ENCODE results near the gene CYP2J2. TPM values are rescaled to one million over a fixed set of nuclear protein-coding genes. Genes with fewer than 3 reads are reported as not detected.

CYP2J2 gene
- total RNA-seq, 2 donors from 2014 or later = 2.3 to 4.9 TPM

- DNase-seq (no peak), ATAC-seq (no peak)
- intact Hi-C loops (cut with DNase I) = no loop called here
- H3K4me1 ChIP-seq = no peaks in the 10 kb centered on the region
- no peaks in the 10 kb centered on the region for H3K36me3 ChIP-seq (replicated peaks in 1 of 2; ENCODE audit: insufficient read depth in 1 of 2, low read depth in 2 of 2)
- TF ChIP-seq POLR2A (IDR thresholded peaks at IDR 0.05) (no peak), CTCF (IDR thresholded peaks at IDR 0.05) (no peak)
- WGBS, 2 donors = 57 to 70% methylated on average over 2 of the region's 2 CpGs
- H3K27me3 ChIP-seq = no peaks in the 10 kb centered on the region
- H3K4me3 ChIP-seq = no peak overlapping the region
- H3K9me3 ChIP-seq = peaks cover 0 to under 1% (median 0%) of the 10 kb centered on the region in 3 donors
- H3K27ac ChIP-seq = no peak overlapping the region
These were observed 18.5 kb downstream of the CYP2J2 start for GRCh38 chr1:59908084-59908483.

GRCh38 chr1:59906931-59907330 is 19.6 kb downstream of the CYP2J2 start:
- intact Hi-C loops (cut with DNase I) = no loop called here
- no peaks in the 10 kb centered on the region for H3K36me3 ChIP-seq (replicated peaks in 1 of 2; ENCODE audit: insufficient read depth in 1 of 2, low read depth in 2 of 2)
- no peak for TF ChIP-seq CTCF (IDR thresholded peaks at IDR 0.05)
- TF ChIP-seq POLR2A (IDR thresholded peaks at IDR 0.05) = no peak
- no peak overlapping the region for H3K27ac ChIP-seq
- no peaks in the 10 kb centered on the region for H3K4me1 ChIP-seq
- WGBS, 2 donors = 59 to 65% methylated on average over 2 of the region's 2 CpGs
- DNase-seq (no peak), ATAC-seq (no peak)
- H3K9me3 ChIP-seq = peaks cover 0 to 2% (median 0%) of the 10 kb centered on the region in 3 donors
- no peaks in the 10 kb centered on the region for H3K27me3 ChIP-seq
- H3K4me3 ChIP-seq = no peak overlapping the region

- 14 to 20% methylated on average over 9 of the region's 9 CpGs for WGBS, 2 donors
- Histone ChIP-seq H3K9me3 (peaks cover 0 to 2% (median 0%) of the 10 kb centered on the region in 3 donors), H3K36me3 (replicated peaks in 1 of 2; ENCODE audit: insufficient read depth in 1 of 2, low read depth in 2 of 2) (no peaks in the 10 kb centered on the region), H3K27me3 (no peaks in the 10 kb centered on the region), H3K27ac (no peak overlapping the region), H3K4me1 (peaks cover 6% of the 10 kb centered on the region), H3K4me3 (no peak overlapping the region)
- ATAC-seq (peak; percentile 88), DNase-seq (peak; percentile 42 to 61 (median 51))
- intact Hi-C loops (cut with DNase I) = no loop called here
- no peak for TF ChIP-seq POLR2A (IDR thresholded peaks at IDR 0.05)
- TF ChIP-seq CTCF (IDR thresholded peaks at IDR 0.05) = peak; percentile 11 to 71 (median 56)
These were observed 23.3 kb downstream of the CYP2J2 start for GRCh38 chr1:59903141-59903754.

- no peak for TF ChIP-seq POLR2A (IDR thresholded peaks at IDR 0.05)
- no peak for TF ChIP-seq CTCF (IDR thresholded peaks at IDR 0.05)
- Histone ChIP-seq H3K4me1 (peaks cover 10% of the 10 kb centered on the region), H3K27me3 (no peaks in the 10 kb centered on the region), H3K4me3 (no peak overlapping the region), H3K36me3 (replicated peaks in 1 of 2; ENCODE audit: insufficient read depth in 1 of 2, low read depth in 2 of 2) (no peaks in the 10 kb centered on the region), H3K9me3 (peaks cover 0 to 2% (median 0%) of the 10 kb centered on the region in 3 donors), H3K27ac (no peak overlapping the region)
- 0 to 3% methylated on average over 1 of the region's 1 CpG for WGBS, 2 donors
- no peak for ATAC-seq
- DNase-seq = no peak
- intact Hi-C loops (cut with DNase I) = no loop called here
These were observed 24.7 kb downstream of the CYP2J2 start for GRCh38 chr1:59901770-59902388.

GRCh38 chr1:59900640-59901039 is 25.9 kb downstream of the CYP2J2 start:
- ATAC-seq = no peak

More at GRCh38 chr1:59900640-59901039, 25.9 kb downstream of the CYP2J2 start:
- Histone ChIP-seq H3K9me3 (peaks cover 0 to 2% (median 0%) of the 10 kb centered on the region in 3 donors), H3K27me3 (no peaks in the 10 kb centered on the region), H3K36me3 (replicated peaks in 1 of 2; ENCODE audit: insufficient read depth in 1 of 2, low read depth in 2 of 2) (no peaks in the 10 kb centered on the region), H3K4me1 (peaks cover 10% of the 10 kb centered on the region), H3K27ac (no peak overlapping the region), H3K4me3 (no peak overlapping the region)
- no peak for TF ChIP-seq CTCF (IDR thresholded peaks at IDR 0.05)
- no peak for TF ChIP-seq POLR2A (IDR thresholded peaks at IDR 0.05)
- intact Hi-C loops (cut with DNase I) = no loop called here
- DNase-seq = no peak
- WGBS, 2 donors = 44 to 49% methylated on average over 2 of the region's 2 CpGs

All from body of pancreas (tissue), 4 donors.